B cell (primary cell): ENCODE data around the gene KIAA0319L. TPM values are rescaled to one million over a fixed set of nuclear protein-coding genes. Genes with fewer than 3 reads are reported as not detected.

Source experiments
- ATAC-seq: fragments of 200-7000 bp; cut with Tn5 transposase; one replicate; pipeline ENCODE4 v1.10.0; 2021; ENCODE audit warnings: low read depth, mild to moderate bottlenecking, moderate number of reproducible peaks, moderate library complexity
- CTCF ChIA-PET: fragments of 350-600 bp; sonication (Branson Sonifier 250); formaldehyde crosslinking; loops from one replicate; lab custom pipeline; 2021; ENCODE audit warnings: antibody characterized with exemption, inconsistent platforms; lab: Charles Lee
- POLR2A ChIA-PET: fragments of 350-600 bp; sonication (Branson Sonifier 250); formaldehyde crosslinking; loops from one replicate; lab custom pipeline; 2021; ENCODE audit warnings: antibody characterized with exemption; lab: Charles Lee
- DNase-seq: peaks from one replicate; pipeline ENCODE4 v3.0.0; 2013
- H2AFZ ChIP-seq: 2 replicates; pipeline ENCODE4 v1.6.1; 2012; ENCODE audit warnings: mild to moderate bottlenecking, low read depth, low read length; ENCODE audit not compliant: insufficient read depth, poor library complexity, severe bottlenecking
- H3K27ac ChIP-seq, 2 donors: 1 replicate in 1 of 2; 2 replicates in 1 of 2; pipeline ENCODE4 v1.5.1; 2012 to 2013; ENCODE audit warnings: low read length in 2 of 2, mild to moderate bottlenecking in 2 of 2, moderate library complexity in 1 of 2
- H3K27me3 ChIP-seq, 4 experiments: fragments of 200-600 bp in 1 of 4; sonication (generic) in 1 of 4; replicated peaks in 1 of 4; 1 replicate in 2 of 4; 2 replicates in 2 of 4; pipeline versions ENCODE4 v1.6.1 to v1.7.0; 2013 to 2016; ENCODE audit warnings: low read length in 3 of 4, mild to moderate bottlenecking in 2 of 4, mixed read lengths in 1 of 4, moderate library complexity in 1 of 4; ENCODE audit not compliant: insufficient read depth in 4 of 4, control insufficient read depth in 3 of 4; ENCODE audit errors: control extremely low read depth in 1 of 4
- H3K36me3 ChIP-seq, 2 experiments: replicated peaks in 1 of 2; 1 replicate in 1 of 2; 2 replicates in 1 of 2; pipeline versions ENCODE4 v1.6.1 to v1.7.1; 2013; ENCODE audit warnings: low read length in 1 of 2; ENCODE audit not compliant: insufficient read depth in 2 of 2, control insufficient read depth in 1 of 2; ENCODE audit errors: control extremely low read depth in 1 of 2, extremely low read depth in 1 of 2
- H3K4me1 ChIP-seq, 2 donors: fragments of 200-600 bp in 1 of 2; sonication (generic) in 1 of 2; 1 replicate in 1 of 2; 2 replicates in 1 of 2; pipeline versions ENCODE4 v1.5.1 to v1.6.1; 2013 to 2017; ENCODE audit warnings: low read length in 2 of 2; ENCODE audit not compliant: control insufficient read depth in 2 of 2, insufficient read depth in 2 of 2
- H3K4me2 ChIP-seq: replicated peaks from 2 replicates; pipeline ENCODE3; 2012; ENCODE audit warnings: mild to moderate bottlenecking, low read depth, low read length; ENCODE audit not compliant: poor library complexity, severe bottlenecking
- H3K4me3 ChIP-seq, 5 experiments: fragments of 200-600 bp in 1 of 5; sonication (generic) in 1 of 5; 1 replicate in 3 of 5; 2 replicates in 2 of 5; pipeline versions ENCODE4 v1.5.1 to v1.7.0; 2011 to 2016; ENCODE audit warnings: low read length in 4 of 5, mild to moderate bottlenecking in 4 of 5, low read depth in 2 of 5, control low read depth in 1 of 5, moderate library complexity in 1 of 5; ENCODE audit not compliant: insufficient read depth in 1 of 5; ENCODE audit errors: control extremely low read depth in 1 of 5, extremely low read depth in 1 of 5
- H3K79me2 ChIP-seq: fragments of 200-600 bp; sonication (generic); one replicate; pipeline ENCODE4 v1.6.0; 2016; ENCODE audit warnings: low read length; ENCODE audit not compliant: control insufficient read depth, insufficient read depth
- H3K9ac ChIP-seq: fragments of 200-600 bp; sonication (generic); 2 replicates; pipeline ENCODE4 v1.6.1; 2017; ENCODE audit warnings: mild to moderate bottlenecking, low read length, moderate library complexity
- H3K9me3 ChIP-seq, 3 donors: one replicate each; pipeline versions ENCODE4 v1.6.1 to v1.7.1; 2013; ENCODE audit warnings: low read length in 2 of 3; ENCODE audit not compliant: control insufficient read depth in 2 of 3, insufficient read depth in 1 of 3; ENCODE audit errors: control extremely low read depth in 1 of 3
- H4K20me1 ChIP-seq: 2 replicates; pipeline ENCODE4 v1.6.0; 2012; ENCODE audit warnings: mild to moderate bottlenecking, low read length; ENCODE audit not compliant: insufficient read depth, control insufficient read depth, poor library complexity, severe bottlenecking
- H3K27ac Mint-ChIP-seq: one replicate; pipeline ENCODE4 v1.8.0; 2021; ENCODE audit warnings: mixed read lengths
- H3K27me3 Mint-ChIP-seq: one replicate; pipeline ENCODE4 v1.8.0; 2021; ENCODE audit warnings: mixed read lengths
- H3K4me1 Mint-ChIP-seq: one replicate; pipeline ENCODE4 v1.8.0; 2021; ENCODE audit warnings: mixed read lengths
- H3K4me3 Mint-ChIP-seq: one replicate; pipeline ENCODE4 v1.8.0; 2021; ENCODE audit warnings: mixed read lengths
- H3K9me3 Mint-ChIP-seq: one replicate; pipeline ENCODE4 v1.8.0; 2022; ENCODE audit warnings: mixed read lengths; ENCODE audit not compliant: insufficient read depth
- EZH2 ChIP-seq: IDR thresholded peaks from 2 replicates; pipeline ENCODE4 v1.6.1; 2012; ENCODE audit warnings: borderline replicate concordance, low read depth, mild to moderate bottlenecking, moderate library complexity, low read length; ENCODE audit not compliant: insufficient read depth, poor library complexity, severe bottlenecking
- WGBS: methylation state at CpG from one replicate; pipeline ENCODE4 v1.1.5; 2013; ENCODE audit warnings: missing lambda C conversion rate; ENCODE audit not compliant: insufficient coverage; 5-methylcytosine and 5-hydroxymethylcytosine counted together
- intact Hi-C: fragments of 100-400 bp; cut with micrococcal nuclease; formaldehyde crosslinking; loops from one replicate; pipeline ENCODE4 v1.10.0; 2022
- polyA plus RNA-seq: library from polyadenylated mRNA; depleted of rRNA; stranded (reverse); fragments of >200 nt; gene quantifications from 2 replicates; pipeline ENCODE4 v1.2.3, GENCODE V29; 2012
- total RNA-seq, 2 donors: library from RNA; stranded (reverse); fragments of 120-200 nt in 1 of 2; gene quantifications; 1 replicate in 1 of 2; 2 replicates in 1 of 2; pipeline versions ENCODE4 v1.2.3 to v1.2.4, GENCODE V29; 2013 to 2022
- TF ChIP-seq, protein P1 (sequence below): fragments of 200-600 bp; IDR thresholded peaks from one replicate; pipeline ENCODE4 v1.8.0; 2022; ENCODE audit warnings: antibody characterized with exemption, mild to moderate bottlenecking

KIAA0319L gene
- total and polyA plus RNA-seq, 2 donors (not counting 1 experiment from before 2014, with no cell fraction given): 35.9 to 78.1 TPM

- Mint-ChIP-seq H3K27me3 (no peaks in the 10 kb centered on the region), H3K27ac (no peak overlapping the region), H3K4me1 (peaks cover 39% of the 10 kb centered on the region), H3K4me3 (no peak overlapping the region), H3K9me3 (peaks cover 6% of the 10 kb centered on the region)
- no CpG with 5 or more reads among the region's 2 CpGs for WGBS
- H3K36me3 ChIP-seq: peaks cover 0 to 7% of the 10 kb centered on the region in 2 experiments
- intact Hi-C loops: no loop called here
- H3K27ac ChIP-seq: no peak overlapping the region
- CTCF ChIA-PET: interaction anchor here (0.7 kb wide), 1 partner anchor 14 kb away, joined by 3 read pairs; no protein-coding TSS in a partner anchor
- no peak for ATAC-seq
- no peak overlapping the region for H3K4me3 ChIP-seq
- peaks cover 17% of the 10 kb centered on the region for H4K20me1 ChIP-seq
- POLR2A ChIA-PET: no interaction called here
- no peak overlapping the region for H2AFZ ChIP-seq
- DNase-seq: no peak
- no peak for TF ChIP-seq EZH2
- TF ChIP-seq, protein P1, sequence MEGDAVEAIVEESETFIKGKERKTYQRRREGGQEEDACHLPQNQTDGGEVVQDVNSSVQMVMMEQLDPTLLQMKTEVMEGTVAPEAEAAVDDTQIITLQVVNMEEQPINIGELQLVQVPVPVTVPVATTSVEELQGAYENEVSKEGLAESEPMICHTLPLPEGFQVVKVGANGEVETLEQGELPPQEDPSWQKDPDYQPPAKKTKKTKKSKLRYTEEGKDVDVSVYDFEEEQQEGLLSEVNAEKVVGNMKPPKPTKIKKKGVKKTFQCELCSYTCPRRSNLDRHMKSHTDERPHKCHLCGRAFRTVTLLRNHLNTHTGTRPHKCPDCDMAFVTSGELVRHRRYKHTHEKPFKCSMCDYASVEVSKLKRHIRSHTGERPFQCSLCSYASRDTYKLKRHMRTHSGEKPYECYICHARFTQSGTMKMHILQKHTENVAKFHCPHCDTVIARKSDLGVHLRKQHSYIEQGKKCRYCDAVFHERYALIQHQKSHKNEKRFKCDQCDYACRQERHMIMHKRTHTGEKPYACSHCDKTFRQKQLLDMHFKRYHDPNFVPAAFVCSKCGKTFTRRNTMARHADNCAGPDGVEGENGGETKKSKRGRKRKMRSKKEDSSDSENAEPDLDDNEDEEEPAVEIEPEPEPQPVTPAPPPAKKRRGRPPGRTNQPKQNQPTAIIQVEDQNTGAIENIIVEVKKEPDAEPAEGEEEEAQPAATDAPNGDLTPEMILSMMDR: no peak
- H3K4me2 ChIP-seq: no peak overlapping the region
- H3K27me3 ChIP-seq: no peaks in the 10 kb centered on the region
- H3K9ac ChIP-seq: no peak overlapping the region
- peaks cover under 1 to 4% (median 2%) of the 10 kb centered on the region in 3 donors for H3K9me3 ChIP-seq
- peaks cover 53% of the 10 kb centered on the region for H3K79me2 ChIP-seq
- peaks cover 15 to 22% of the 10 kb centered on the region in 2 donors for H3K4me1 ChIP-seq
Observed at GRCh38 chr1:35511305-35511704, 45.9 kb downstream of the KIAA0319L start.

- ChIA-PET CTCF (interaction anchor here (1.3 kb wide), 1 partner anchor 56 kb away, joined by 4 read pairs; no protein-coding TSS in a partner anchor), POLR2A (no interaction called here)
- no peak overlapping the region for H3K27ac ChIP-seq
- ATAC-seq (no peak), DNase-seq (no peak)
- TF ChIP-seq, protein P1: no peak
- no peak for TF ChIP-seq EZH2
- peaks cover 7 to 20% of the 10 kb centered on the region in 2 experiments for H3K36me3 ChIP-seq
- H3K4me1 ChIP-seq: peaks cover 15 to 26% of the 10 kb centered on the region in 2 donors
- H3K9me3 ChIP-seq: no peaks in the 10 kb centered on the region
- no peak overlapping the region for H3K27ac Mint-ChIP-seq
- intact Hi-C loops: no loop called here
- H3K27me3 Mint-ChIP-seq: no peaks in the 10 kb centered on the region
- H2AFZ ChIP-seq: no peak overlapping the region
- WGBS: no CpG with 5 or more reads among the region's 3 CpGs
- H3K27me3 ChIP-seq: no peaks in the 10 kb centered on the region
- peaks cover 17% of the 10 kb centered on the region for H4K20me1 ChIP-seq
- no peak overlapping the region for H3K4me3 ChIP-seq
- no peak overlapping the region for H3K4me2 ChIP-seq
- H3K4me1 Mint-ChIP-seq: peaks cover 42% of the 10 kb centered on the region
- peaks cover 35% of the 10 kb centered on the region for H3K79me2 ChIP-seq
- no peaks in the 10 kb centered on the region for H3K9me3 Mint-ChIP-seq
- no peak overlapping the region for H3K9ac ChIP-seq
- H3K4me3 Mint-ChIP-seq: no peak overlapping the region
Observed at GRCh38 chr1:35509558-35509957, 47.6 kb downstream of the KIAA0319L start.
